Activated CD4-positive, alpha-beta T cell treated with anti-CD3 and anti-CD28 coated beads, Interleukin-2, Interleukin-4, amounts not matched to agents 100 ng/mL and 50 ng/mL, durations not matched to agents 16 hours and 8 hours (primary cell): ENCODE measurements around the gene ATP11C.

ENCODE experiments used
- DNase-seq: peaks from one replicate; pipeline ENCODE4 v3.0.0-alpha.2; 2020; ENCODE audit warnings: low spot score

The ATP11C gene

DNA sequence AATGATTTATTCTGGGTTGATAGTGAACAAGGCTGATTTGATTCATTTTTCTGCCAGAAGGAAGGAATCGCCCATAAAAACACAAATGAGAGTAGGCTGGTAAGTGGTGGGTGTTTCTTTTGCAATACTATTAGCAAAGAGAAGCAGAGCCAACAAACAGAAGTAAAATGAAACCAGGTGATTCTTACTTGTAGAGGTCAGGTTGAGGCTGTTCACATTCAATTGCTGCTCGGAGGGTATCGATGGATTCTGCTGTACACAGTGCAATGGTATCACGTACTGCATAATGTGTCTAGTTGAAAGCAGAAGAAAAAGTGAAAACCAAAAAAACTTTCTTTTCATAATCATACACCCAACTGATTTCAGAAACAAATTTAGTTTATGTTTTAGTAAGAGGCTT is 130.8 kb downstream of the ATP11C start:
- no peak for DNase-seq

- DNase-seq, result no peak
These were observed 131.4 kb downstream of the ATP11C start for GRCh38 chrX:139801397-139801813.

- DNase-seq, result no peak
These were observed 134.2 kb downstream of the ATP11C start for GRCh38 chrX:139798701-139799100.

DNA sequence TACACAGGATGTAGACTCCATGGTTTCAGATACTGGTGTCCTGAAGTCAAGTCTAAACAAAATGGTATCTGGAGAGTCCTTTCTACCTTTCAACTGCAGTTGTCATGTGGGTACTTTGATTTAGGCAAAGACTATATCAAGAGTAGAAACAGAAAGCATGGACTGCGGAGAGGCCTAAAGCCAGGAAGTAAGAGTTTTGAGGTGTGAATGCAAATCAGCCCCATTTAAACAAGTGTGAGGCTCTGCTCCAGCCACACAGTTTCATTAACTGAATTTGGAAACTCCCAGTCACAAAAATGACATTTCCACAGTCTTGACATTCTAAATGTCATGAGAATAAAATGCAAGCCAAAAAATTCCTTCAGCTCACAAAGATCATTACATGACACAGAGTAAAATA is 137.7 kb downstream of the ATP11C start:
- DNase-seq, result peak; percentile 16

- no peak for DNase-seq
These were observed 145.3 kb downstream of the ATP11C start for GRCh38 chrX:139787601-139788000.

GRCh38 chrX:139784807-139785206 is 148.0 kb downstream of the ATP11C start:
- no peak for DNase-seq

DNA sequence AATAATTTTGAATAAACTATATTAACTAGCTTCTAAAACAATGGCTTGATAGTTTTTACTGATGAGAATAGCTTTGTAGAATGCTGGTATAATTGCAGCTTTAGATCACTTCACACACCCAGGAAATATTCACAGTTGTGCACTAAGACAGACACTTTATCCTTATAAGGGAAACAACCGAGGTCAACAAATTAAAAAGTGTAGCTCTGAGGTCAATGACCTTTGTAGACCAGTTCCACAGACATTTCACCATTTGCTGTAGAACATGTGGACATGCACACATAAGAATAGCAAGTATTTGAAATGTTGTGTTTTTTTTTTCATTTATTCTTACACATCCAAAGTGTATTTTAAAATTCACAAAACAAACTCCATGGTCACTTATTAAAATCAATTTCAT is 148.9 kb downstream of the ATP11C start:
- no peak for DNase-seq

DNA sequence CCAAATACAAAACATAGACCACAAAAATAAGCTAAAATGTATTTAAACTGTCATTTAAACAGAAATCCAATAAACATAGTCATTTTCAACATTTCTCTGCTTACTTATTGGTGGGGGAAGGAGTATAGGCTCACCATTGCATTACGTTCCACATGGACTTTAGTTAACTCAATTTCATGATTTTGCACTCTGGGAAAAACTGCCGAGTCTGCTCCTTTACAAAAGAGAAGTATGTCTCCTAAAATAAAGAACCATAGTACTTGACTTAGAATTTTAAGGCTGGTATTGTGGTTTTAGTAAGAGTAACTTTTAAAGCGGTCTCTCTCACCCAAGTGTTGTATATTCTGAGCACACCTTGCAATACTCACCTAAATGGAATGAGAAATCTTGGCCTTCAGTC is 149.8 kb downstream of the ATP11C start:
- no peak for DNase-seq

DNA sequence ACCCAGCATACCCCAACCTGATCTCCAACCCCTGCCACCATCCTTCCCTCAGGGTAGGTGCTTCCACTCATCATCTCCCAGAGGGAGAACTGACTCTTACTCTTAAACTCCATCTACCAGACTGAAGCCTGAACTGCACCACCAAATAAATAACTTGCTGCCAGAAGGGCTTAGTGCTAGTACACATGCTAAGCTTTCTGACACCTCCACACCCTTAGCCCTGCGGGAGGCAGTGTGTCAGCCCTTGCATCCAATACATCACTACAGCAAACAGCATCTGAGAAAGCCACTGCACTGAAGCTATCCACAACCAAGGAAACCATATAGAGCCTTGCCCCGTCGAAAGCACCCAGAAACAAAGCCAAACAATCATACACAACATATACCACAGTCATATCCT is 156.3 kb downstream of the ATP11C start:
- no peak for DNase-seq

DNA sequence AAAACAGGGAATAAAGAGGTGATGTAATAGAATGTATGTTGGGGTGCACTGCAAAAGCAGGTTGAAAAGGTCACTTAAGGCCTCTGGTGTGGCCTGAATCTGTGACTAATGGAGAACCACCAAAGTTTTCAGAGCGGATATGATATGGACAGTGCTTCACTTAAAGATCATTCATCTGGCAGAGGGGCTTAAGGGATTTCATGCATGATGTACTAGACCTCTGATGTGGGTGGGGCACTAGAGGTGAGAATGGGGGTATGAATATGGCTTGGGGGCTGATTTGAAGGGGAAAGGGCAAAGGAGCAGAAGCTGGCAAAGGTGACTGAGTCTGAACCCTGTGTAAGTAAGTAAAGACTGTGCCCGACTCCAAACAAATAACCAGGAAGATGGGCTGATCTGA is 162.5 kb downstream of the ATP11C start:
- DNase-seq, result no peak

- DNase-seq, result peak; percentile 13
These were observed 166.3 kb downstream of the ATP11C start for GRCh38 chrX:139766545-139766983.

- no peak for DNase-seq
These were observed 170.3 kb downstream of the ATP11C start for GRCh38 chrX:139762400-139763183.

DNA sequence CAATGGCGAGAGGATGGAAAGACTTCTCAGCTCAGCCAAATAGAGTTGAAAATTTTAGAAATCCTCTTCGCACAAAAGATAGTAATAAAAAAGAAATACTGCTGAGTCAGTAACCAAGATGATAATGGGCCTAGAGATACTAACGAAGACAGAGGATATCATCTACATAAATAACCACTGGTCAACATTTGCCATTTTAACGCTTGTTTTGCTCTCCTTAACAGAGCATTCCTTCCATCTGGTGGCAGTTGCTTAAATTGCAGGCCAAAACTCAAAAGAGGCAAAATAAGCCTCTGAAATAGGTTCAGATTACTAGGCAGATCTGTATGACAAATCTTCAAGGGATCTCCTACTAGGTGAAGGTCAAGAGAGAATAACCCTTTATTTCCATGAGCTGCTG is 173.2 kb downstream of the ATP11C start:
- DNase-seq, result peak; percentile 2

- DNase-seq, result no peak
These were observed 174.0 kb downstream of the ATP11C start for GRCh38 chrX:139758809-139759208.

DNA sequence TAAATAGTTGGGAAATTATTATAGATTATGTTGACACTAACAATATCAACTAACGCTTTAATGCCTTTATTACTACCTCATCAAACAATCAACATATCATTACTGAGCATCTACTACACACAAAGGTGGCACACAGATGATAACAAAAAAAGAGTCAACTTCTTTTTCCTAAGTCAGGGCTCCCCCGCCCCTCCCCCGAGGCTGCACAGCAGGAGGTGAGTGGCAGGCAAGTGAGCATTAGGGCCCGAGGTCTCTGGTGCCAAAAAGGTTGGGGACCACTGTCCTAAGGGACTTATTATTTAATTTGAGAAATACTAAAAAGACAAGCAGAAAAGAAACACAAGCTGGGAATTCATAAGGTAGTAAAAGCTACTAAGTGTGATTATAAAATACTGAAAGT is 174.6 kb downstream of the ATP11C start:
- DNase-seq, result no peak

DNA sequence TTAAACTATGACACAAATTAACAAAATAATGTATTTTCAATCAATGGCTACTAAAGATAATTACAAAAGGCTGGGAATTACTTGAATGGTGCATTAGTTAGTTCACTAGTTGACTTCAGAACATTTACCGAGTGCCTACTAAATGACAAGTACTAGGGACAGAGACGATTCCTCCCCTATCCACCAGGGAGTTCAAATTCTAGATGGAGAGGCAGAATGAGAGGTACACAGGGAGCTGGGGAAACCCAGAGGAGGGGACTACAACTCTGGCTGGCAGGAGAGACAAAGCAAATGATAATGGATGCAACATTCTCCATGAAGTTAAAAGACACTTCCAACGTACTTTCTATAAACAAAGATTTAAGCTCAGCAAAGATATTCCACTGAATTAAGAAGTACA is 181.8 kb downstream of the ATP11C start:
- DNase-seq, result no peak

DNA sequence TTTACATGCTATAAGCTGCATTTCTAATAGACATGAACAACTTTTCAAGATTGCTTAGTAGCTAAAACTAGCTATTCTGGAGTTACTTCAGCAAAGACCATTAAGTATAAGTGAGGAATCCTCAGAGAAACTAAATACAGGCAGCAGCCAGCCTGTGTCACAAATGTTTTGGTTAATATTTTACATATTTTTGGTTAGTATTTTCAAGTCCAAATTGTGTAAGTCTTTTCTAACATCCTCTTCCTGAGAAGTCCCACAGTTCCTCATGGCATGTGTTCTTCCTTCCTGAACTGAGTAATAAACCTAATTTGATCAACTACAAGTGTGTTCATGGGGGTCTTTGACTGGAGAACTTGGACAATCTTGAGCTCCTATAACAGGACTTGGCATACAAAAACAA is 182.5 kb downstream of the ATP11C start:
- DNase-seq, result no peak

DNA sequence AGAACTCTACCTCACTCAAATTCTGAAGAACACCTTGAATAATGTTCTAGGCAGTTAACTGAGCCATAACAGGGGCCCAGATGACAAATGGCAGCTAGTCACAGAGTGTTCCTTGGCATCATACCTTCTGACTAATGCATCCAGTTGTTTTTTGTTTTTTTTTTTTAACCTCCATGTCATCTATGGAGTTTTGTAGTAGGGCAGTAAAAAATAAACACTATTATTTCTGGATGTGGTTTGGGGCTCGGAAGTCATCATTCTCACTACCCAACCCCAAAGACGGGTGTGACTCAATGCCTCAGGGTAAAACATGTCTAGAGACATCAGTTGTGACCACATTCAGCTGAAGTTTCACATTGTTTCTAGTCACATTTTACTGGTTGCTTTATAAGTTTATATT is 193.7 kb downstream of the ATP11C start:
- peak; percentile 62 for DNase-seq

DNA sequence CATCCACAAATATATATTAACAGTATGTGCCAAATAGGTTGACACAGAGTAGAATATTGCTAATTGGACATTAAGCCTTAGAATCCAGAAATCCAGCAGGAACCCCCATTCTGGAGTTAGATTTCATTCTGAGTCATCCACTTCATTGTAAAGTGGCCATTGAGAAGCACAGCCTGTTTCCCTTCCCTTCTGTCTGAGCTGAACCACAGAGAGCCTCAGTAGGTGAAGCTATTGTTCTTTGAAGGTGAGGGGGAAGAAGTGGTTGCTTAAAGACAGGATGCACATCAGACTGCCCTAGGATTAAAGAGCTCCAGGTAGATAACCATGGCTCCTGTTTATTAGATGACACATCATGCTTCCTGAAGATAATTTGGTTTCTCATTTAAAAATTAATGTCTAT is 194.3 kb downstream of the ATP11C start:
- DNase-seq, result no peak

DNA sequence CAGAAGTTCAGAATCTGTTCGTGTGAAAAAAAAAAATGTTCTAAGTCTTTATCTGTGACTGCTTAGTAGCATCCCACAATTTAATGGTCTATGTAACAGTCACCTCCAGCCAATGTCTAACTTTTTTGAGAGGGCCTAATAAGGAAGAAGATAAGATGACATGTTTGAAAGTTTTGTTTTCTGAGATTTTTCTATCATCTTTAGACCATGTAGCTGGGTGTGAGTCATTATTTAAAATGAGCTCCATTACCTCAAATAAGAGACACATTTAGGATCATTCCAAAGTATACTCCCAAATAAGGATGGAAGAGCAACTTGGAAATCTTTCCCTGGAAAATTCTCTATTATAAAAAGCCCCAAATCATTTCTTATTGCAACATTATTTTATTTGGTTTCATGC is 196.7 kb downstream of the ATP11C start:
- no peak for DNase-seq

DNA sequence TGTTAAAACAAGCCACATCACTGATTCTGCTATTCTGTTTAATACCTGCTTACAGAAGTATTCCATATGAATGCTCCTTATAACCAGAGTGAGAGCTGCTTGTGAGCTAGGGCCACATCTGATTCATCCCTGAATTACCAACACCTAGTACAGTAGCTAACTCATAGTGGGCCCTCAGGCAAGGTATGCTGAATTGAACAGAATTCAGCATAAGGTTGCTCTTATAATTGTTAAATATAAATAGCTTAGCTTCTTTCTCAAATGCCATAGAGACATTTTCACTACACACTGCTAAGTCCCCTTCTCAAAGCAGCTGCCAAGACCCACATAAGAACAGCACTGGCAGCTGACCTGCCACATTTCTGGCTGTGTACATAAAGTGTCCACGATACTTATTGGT is 197.9 kb downstream of the ATP11C start:
- DNase-seq, result no peak

GRCh38 chrX:139725720-139726119 is 207.1 kb downstream of the ATP11C start:
- no peak for DNase-seq

DNA sequence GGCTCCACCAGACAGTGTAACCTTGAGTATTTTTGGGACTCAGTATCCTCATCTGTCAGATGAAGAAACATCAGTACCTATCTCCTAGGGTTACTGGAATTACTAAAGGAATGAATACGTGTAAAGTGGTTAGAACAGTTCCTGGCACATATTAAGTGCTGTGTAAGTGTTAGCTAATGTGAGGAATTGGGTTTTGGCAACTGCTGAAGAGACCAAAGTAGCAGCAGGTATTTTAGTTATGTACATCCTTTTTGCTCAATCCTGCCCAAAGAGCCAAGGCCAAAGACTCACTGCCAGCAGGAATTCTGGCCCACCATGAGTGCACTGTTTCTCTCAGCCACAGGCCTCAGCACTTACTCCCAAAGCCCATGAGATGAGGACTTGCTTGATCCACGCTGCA is 208.2 kb downstream of the ATP11C start:
- no peak for DNase-seq

DNA sequence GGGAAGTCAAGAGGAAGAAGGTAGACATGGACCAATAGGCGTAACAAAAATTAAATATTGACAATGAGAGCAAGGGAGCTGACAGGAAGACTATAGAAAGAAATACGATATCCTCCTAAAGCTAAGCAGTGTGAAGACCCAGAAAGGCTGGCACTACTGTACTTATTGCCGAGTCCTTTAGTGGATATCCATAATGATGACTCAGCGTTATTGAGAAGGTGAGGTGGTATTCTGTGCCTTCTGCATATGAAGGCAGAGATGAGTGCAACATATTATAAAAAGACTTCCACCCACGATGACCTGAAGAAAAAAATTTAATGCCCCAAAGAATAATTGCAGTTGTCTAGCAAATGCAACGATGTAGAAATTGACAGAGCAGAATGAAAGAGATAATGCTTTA is 211.9 kb downstream of the ATP11C start:
- DNase-seq, result no peak
